NCI-H1436 (cell line): ENCODE measurements around the gene DHRS7B.
"Not testable (repeated sequence)": the region's sequence is repeated elsewhere in the genome, so short reads cannot be mapped to it uniquely, and the experiment has no call there.

Experiments used
- DNase-seq: peaks from one replicate; lab custom pipeline; 2025; lab: John Stamatoyannopoulos, UW

DHRS7B gene

DNA sequence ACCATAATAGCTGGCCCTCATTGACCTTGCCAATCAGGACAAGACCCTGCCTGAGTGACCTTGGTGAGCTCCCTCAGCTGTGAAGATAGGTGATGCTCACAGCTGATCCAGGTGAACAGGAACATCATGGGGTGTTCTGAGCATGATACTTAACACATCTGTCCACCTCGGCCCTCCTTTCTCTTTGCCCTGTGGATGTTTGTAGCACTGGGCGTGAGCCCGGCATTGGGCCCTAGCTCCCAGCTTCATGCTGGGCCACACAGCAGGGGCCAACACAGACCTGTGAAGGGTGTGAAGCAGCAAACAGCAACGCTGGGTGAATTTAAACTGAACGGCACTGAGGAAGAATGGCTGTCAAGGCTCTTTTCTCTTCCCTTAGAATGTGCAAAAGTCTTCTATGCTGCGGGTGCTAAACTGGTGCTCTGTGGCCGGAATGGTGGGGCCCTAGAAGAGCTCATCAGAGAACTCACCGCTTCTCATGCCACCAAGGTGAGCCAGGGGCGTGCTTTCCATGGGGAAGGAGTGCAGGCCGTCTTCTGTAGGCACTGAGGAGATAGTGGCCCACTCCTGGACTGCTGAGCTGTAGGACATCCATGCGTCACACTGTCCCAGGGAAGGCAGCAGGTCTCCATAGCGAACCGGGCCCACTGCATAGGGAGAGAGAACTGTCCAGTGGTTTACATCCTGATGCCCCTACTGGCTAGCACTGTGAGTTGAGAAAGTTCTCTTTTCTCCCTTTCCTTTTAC lies 51.3 kb downstream of the DHRS7B start:
- DNase-seq: no peak

DNA sequence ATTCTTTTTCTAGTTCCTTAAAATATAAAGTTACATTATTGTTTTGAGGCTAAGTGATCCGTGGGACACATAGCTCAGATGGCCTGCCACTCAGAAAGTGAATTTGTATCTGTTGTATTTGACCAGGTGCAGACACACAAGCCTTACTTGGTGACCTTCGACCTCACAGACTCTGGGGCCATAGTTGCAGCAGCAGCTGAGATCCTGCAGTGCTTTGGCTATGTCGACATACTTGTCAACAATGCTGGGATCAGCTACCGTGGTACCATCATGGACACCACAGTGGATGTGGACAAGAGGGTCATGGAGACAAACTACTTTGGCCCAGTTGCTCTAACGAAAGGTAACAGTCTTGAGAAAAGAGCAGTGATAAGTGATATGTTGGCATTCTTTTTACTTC lies 56.7 kb downstream of the DHRS7B start:
- no peak for DNase-seq

DNA sequence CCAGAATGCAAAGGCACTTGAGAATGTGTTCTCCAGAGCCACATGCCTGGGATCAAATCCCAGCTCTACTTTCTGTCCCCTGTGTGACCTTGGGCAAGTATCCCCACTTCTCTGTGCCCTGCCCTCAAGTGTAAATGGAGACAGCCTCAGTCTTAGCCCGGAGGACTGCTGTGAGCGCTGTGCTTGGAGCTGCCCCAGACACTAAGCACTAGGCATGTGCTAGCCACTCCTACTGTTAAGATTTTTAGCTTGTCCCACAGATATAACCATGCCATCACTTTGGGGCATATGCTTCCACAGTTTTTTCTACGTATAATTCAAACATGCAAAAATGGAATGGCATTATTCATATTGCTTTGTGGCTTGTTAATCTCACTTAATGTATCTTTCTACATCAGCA lies 57.8 kb downstream of the DHRS7B start:
- DNase-seq: no peak

DNA sequence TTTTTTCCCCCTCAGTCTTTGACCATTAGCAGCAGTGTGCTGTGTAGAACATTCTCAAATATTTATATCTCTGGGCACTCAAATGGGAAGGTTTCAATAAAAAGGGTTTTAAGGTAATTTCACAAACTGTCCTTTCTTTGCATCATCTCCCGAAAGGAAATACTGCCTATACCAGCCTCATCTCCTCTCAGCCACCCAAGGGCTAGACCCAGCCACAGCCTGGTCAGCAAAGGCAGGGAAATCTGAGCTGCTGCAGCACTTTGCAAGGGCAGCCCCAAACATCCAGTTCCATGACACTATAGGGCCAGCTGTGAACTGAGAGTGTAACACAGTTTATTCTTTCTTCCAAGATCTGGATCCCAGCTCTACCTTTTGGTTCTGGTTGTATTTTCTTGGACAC lies 58.3 kb downstream of the DHRS7B start:
- no peak for DNase-seq

DNA sequence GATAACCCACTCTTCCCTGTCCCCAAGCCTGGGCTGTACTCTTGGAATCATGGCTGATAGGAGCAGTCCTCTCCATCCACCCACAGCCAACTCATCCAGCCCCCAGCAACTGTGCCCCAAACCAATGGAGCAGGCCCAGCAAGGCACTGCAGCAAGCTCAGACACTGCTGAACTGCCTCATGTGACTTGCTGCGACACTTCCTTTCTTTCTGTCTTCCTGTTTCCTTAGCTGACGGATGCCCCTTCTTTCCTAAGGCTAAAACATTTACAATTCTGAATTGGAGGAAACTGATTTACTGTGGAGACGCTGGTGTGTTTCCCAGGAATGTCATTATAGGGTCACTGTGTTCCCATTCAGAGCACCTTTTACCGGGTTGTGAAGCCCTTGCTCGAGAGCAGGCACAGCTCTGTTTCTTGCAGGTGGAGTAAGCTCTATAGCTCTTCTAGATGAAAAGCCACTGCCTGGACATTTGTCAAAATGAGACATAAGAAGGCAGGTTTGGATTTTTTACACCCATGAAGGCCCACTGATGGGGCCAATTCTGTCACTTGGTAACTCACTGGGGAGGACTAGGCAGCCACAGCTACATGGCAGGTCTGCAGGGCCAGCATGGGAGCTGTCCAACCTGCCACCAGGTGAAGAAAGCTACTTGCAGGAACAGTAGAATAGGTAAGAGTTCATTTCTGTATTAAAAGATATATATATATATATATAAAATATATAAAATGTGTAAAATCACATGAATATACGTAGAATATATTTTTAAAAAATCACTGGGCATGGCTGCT lies 59.8 kb downstream of the DHRS7B start:
- DNase-seq: no peak

DNA sequence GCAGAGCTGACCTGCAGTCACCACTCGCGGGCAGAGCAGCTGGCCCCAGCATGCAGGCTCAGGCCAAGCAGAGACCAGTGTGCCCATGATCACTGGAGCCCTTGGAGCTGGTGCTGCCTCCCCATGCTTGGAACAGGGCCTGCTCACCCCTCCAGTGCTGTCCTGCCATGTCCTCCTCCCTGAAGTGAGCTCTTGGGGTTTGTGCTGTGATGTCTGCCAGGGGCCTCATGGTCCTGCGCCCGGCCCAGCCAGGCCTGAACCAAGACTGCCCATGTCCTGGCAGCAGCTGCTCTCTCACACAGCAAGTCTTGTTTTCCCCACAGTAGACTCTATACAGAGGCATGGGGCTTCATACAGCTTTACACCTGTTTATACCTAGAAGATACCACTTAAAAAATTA lies 62.6 kb downstream of the DHRS7B start:
- DNase-seq: no peak

DNA sequence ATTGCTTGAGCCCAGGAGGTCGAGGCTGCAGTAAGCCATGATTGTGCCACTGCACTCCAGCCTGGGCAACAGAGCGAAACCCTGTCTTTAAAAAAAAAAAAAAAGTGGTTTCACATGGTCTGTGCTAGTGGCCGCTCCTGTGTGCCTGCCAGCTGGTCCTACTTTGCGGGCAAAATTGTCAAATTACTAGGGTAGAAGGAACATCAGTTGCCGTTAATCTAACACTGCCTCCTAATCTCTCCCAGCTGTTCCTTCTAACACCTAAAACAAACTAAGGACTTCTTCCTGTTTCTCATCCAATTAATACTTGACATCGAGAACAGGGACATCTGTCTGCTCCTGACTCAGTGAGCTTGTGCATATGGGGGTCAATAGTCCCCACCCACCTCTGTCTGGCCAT lies 63.3 kb downstream of the DHRS7B start:
- no peak for DNase-seq

DNA sequence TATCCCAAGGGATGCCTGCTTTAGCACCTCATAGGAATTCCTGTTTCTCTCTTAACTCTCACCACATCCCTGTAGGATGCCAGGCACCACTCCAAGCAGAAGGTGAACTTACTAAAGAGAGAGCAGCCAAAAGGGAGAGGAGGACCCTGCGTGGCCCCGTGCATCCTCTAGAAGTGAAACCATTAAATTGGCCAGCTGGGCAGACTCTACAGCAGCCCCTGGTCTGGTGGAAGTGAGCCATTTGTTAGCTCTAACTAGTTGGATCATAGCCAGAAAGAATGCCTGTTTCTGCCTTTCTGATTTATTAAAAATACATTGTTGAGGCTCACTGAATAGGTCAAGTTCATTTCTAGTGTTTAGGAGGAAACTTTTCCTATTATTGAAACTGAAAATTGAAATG lies 64.9 kb downstream of the DHRS7B start:
- DNase-seq: no peak

DNA sequence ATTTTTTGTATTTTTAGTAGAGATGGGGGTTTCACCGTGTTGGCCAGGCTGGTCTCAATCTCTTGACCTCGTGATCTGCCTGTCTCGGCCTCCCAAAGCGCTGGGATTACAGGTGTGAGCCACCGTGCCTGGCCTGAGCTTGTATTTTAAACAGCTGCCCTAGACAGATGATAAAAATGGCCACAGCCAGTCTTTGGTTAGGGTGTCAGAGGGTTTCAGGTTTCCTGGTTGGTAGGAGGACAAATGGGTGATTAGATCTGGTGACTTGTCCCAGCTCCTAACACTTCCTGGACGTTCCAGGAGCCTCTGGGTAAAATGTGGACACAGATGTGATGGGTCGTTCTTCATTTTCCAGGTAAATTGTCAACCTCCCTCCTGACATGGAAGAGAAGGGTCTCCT lies 65.7 kb downstream of the DHRS7B start:
- DNase-seq: not testable (repeated sequence)

DNA sequence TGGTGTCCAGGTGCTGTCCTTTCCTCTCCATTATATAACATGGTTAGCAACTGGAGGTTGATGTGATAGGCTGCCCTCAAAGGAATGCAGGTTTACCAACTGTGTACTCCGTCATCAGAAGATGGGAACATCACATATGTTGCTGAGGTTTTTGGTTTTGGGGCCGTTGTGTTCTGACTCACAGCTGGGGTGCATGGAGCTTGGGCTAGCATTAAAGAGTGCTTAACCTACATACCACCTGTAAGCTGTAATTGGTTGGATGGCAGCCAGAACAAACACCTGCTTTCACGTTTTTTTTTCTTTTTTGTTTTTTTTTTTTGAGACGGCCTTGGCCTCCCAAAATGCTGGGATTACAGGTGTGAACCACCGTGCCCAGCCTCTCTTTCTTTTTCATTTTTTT lies 66.3 kb downstream of the DHRS7B start:
- no peak for DNase-seq

DNA sequence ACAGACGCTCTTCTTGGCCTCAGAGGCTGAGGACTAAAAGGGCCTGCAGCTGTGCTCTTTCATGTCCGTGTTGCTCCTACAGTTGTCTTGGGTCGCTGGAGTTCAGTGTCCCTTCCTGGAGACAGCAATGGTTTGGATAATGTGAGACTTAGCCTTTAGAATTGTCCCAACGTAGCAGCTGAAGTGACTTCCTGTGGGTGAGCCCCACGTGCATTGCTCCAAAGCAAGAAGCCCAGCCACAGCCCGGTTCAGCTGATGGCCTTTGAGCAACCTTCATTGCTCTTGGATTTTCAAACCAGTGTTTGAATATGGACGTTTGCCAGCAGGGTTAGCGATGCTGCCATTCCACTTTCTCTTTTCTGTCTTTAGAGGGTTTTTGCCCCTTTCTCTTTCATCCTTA lies 67.5 kb downstream of the DHRS7B start:
- no peak for DNase-seq

DNA sequence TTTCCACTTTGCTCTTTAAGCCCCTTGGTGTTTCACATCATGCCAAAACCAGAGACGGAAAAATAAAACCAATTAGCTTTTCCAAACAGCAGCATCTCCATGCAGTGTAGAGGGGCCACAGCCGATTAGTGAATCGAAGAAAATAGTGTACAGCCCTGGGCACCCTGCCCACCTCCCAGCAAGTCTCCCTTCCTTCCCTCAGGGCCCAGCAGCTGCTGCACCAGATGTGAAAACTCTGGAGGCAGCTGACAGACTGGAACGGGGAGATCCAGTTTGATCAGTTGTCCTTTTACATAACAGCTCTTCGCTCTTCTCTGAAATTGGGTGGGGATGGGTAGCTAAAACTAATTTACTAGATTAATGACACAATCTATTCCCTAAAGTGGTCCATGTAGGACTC lies 67.9 kb downstream of the DHRS7B start:
- DNase-seq: no peak

DNA sequence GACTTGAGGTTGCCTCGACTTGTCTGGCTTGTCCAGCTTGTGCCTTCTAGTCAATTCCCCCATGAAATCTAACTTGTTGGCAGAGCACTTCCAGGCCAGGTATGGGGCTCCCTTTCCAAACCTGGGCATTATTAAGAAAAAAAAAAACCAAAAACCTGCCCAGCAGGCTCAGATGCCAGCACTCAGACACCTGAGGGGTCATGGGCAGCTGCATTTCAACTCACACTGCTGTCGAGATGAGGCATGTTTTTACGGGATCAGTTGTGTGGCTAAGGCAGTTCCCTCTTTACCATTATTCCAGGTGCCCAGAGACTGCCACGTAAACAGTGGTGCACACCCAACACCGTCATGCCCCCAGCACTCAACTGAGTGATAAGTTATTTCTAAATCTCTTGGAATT lies 69.4 kb downstream of the DHRS7B start:
- no peak for DNase-seq

DNA sequence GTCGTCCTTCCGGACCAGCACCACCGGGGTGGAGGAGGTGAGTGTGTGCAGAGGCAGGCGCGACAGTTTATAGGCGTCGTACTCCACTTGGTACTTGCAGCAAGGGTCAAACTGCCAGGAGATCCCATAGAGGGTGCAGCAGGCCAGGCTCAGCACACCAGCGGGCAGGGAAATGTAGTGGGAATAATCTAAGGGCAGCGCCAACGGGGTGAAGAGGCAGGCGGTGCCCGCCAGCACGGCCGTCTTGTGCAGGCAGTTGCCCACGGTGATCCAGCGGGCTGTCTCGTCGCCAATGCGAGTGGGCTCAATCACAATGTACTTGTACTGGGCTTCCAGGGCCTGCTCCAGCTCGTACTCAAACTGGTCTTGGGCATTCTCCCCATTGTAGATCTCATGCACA lies 71.6 kb downstream of the DHRS7B start:
- DNase-seq: no peak

DNA sequence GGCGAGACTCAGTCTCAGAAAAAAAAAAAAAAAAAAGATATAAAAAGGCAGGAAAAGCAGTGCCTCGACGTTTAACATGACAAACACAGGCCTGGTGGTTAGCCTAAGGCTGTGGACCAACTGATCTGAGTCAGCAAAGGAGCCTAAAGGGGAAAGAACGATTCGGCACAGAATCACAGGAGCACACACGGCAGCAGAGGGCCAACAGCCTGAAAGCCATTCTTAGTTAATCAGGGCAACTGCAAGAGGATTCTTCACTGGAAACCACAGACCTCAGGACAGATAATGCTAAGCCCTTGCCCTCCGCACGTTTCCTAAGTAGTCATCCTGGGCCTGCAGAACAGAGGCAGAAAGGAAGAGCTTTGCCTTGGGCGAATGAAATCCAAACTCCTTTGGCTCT lies 72.5 kb downstream of the DHRS7B start:
- DNase-seq: no peak

DNA sequence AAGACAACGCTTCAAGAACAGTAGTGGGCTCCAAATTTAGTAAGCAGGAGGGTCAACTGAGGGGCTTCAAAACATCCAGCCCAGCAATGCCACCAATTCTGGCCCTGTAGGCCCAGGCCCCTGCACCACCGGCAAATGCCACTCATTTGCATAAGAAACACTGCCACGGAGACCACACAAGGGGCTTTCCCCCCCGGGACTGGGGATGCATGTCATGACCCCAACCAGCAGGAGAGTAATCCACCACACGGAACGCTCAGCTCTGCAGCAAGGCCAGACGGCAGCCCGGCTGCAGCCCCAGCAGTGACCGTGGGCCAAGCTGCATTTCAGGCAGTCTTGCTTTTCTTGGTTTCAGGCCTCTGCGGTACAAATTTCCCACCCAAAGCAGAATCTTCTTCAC lies 73.1 kb downstream of the DHRS7B start:
- DNase-seq: no peak

DNA sequence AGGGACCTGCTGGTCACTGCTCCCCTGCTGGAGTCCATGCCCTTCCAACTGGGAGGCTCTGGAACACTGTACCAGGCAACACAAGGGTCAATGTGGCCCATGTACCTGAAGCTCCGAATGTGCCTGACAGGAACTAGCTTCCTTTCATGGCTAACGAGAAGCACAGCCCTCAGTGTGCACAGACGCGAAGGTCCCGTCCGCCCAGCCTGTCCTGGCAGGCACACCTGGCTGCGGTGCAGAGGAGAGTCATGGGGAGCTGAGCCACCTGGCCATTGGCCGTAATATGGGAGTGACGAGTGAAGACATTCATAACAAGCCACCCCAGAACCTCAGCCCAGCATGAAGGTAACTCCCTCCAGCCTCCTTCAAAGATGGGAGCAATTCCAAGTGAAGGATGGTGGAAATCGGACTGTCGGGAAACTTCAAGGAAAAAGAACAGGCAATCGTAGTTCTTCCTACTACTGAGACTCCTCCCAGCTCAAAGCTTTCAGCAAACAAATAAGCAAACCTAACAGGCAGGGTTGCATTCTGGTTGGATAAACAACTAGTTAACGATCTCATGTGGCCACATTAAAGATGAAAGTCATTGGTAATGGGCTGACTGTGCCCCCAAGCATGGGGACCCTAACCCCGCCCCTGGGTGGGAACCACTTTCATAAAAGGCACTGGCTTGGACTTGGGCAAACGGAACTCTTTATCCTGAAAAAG lies 74.0 kb downstream of the DHRS7B start:
- no peak for DNase-seq

DNA sequence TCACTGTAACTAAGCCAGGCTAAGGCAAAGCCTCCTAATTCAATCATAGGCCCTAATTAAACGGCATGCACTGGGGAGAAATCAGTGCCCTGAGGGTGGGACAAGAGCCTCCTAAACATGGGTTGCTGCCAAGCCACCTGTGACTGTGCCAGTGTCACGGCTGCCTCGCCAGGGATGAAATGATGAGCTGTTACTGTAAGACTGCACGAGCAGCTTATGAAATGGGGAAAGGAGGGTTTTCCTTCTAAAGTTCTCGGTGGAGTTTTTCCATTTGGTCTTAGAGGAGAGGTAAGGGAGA lies 74.5 kb downstream of the DHRS7B start:
- peak; percentile 5 for DNase-seq

DNA sequence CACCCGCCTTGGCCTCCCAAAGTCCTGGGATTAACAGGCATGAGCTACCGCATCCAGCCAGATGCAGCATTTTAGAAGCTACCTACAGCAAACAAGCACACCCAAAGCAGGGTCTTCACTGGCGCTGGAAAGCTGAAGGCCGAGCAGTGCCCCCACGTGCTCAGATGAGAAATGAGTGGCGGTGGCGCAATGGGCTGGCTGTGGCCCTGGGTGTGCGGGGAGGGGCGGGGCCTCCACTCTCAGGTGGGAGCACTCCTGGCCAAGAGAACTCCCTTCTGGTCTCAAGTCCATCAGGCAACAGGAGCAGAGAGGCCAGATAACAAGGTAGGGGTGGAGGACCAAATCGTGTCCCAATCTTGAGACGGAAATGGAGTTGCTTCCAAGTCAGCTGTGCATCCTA lies 75.1 kb downstream of the DHRS7B start:
- no peak for DNase-seq

DNA sequence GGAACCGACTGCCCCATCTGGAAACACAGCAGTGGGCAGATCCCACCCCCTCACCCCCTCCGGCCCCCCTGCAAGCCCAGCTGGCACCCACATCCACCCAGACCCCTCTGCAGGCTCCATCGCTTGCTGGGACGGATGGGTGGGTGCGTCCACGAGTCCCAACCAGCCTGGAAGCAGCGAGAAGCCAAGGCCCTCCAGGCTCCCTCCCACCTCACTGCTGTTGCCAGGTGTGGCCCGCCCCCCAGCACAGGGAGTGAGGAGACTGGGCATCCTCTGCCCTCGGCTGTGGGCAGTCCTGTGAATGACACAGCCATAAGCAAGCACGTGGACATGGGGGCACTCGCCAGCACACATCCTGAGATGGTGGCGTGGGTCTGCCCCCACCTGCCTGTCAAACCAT lies 75.7 kb downstream of the DHRS7B start:
- DNase-seq: no peak

DNA sequence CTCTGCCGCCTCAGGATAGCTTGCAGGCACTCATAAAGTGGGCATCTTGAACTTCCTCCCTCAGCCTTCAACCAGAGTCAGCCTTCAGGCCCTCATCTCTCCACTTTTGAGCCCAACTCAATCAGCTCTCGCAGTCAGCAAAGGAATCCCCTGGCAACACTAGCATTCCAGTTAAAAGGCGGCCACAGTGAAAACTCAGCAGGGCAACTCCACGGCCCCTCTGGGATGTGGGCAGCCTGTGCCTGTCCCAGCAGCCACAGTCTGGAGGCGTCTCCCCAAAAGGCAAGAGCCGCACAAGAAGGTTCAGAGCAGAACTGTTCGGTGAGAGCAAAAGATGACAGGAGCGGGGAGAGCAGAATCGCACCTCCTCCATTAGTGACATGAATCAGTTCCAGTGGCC lies 78.2 kb downstream of the DHRS7B start:
- no peak for DNase-seq

DNA sequence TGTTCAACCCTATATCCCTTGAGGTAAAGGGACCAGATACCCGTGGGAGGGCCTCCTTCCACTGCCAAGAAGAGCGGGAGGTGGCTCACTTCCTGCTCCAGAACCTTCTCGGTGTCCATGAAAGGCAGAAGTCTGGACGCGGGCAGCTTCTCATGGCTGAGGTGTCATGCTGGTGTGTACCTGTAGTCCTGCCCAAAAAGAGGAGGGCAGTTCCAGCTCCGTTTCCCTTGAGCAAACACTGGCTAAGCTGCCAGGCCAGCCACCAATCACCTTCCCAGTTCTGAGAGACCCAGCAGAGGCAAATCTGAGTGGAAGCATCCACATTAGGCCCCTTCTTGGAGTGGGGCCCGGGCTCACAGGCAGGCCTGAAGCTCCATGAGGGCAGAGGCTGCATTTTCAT lies 81.6 kb downstream of the DHRS7B start:
- no peak for DNase-seq

DNA sequence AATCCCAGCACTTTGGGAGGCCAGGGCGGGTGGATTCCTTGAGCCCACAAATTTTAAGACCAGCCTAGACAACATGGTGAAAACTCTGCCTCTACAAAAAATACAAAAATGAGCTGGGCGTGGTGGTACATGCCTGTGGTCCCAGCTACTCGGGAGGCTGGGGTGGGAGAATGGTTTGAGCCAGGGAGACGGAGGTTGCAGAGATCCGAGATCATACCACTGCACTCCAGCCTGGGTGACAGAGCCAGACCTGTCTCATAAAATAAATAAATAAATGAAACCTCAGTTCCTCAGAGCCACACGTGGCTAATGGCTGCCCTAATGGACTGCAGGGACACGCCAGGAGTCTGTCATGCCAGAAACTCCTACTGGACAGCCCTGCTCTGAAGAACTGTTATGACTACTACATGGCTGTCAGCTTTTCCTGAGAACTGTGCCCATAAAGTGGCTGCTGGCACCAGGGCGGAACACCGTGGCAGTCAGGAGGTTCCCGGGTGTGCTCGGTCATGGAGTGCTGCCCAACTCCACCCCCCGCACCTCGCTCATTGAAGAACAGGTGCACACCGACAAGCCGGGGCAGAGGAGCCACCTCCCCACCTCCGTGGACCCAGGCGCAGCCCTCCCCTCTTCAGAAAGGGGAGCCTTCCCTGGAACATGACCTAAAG lies 82.9 kb downstream of the DHRS7B start:
- no peak for DNase-seq
